Effector memory CD8-positive, alpha-beta T cell (primary cell): Measurements from ENCODE around the gene RNF152.

Source experiments
- ATAC-seq: fragments of 150-1000 bp; cut with Tn5 transposase; replicated peaks from 2 replicates; pipeline ENCODE4 v1.10.0; 2021; ENCODE audit warnings: mild to moderate bottlenecking, moderate library complexity
- DNase-seq, 3 experiments: peaks; one replicate each; pipeline ENCODE4 v3.0.0; 2021
- H3K27ac Mint-ChIP-seq, 2 donors: one replicate each; pipeline ENCODE4 v1.8.0; 2022; ENCODE audit warnings: mild to moderate bottlenecking in 2 of 2, mixed read lengths in 2 of 2, moderate library complexity in 2 of 2
- H3K27me3 Mint-ChIP-seq, 2 donors: one replicate each; pipeline ENCODE4 v1.8.0; 2022; ENCODE audit warnings: mixed read lengths in 2 of 2
- H3K36me3 Mint-ChIP-seq: one replicate; pipeline ENCODE4 v1.8.0; 2022; ENCODE audit warnings: mild to moderate bottlenecking, moderate library complexity, mixed read lengths; ENCODE audit not compliant: insufficient read depth
- H3K4me1 Mint-ChIP-seq, 2 donors: one replicate each; pipeline ENCODE4 v1.8.0; 2022; ENCODE audit warnings: low read depth in 2 of 2, mixed read lengths in 2 of 2
- H3K4me3 Mint-ChIP-seq, 2 donors: one replicate each; pipeline ENCODE4 v1.8.0; 2022; ENCODE audit warnings: mild to moderate bottlenecking in 2 of 2, mixed read lengths in 2 of 2, moderate library complexity in 2 of 2
- H3K9me3 Mint-ChIP-seq, 2 donors: one replicate each; pipeline ENCODE4 v1.8.0; 2022; ENCODE audit warnings: mixed read lengths in 2 of 2

Gene RNF152

GRCh38 chr18:61855449-61856378 lies 37.1 kb downstream of the RNF152 start:
- DNase-seq (no peak), ATAC-seq (no peak)
- no peak overlapping the region for H3K27ac Mint-ChIP-seq
- no peak overlapping the region for H3K4me3 Mint-ChIP-seq
- no peaks in the 10 kb centered on the region for H3K36me3 Mint-ChIP-seq
- H3K4me1 Mint-ChIP-seq: no peaks in the 10 kb centered on the region
- peaks cover 6 to 28% of the 10 kb centered on the region in 2 donors for H3K27me3 Mint-ChIP-seq
- H3K9me3 Mint-ChIP-seq: no peaks in the 10 kb centered on the region

- Mint-ChIP-seq H3K27ac (no peak overlapping the region), H3K4me3 (no peak overlapping the region), H3K36me3 (no peaks in the 10 kb centered on the region), H3K27me3 (peaks cover 6 to 28% of the 10 kb centered on the region in 2 donors), H3K9me3 (no peaks in the 10 kb centered on the region), H3K4me1 (no peaks in the 10 kb centered on the region)
- DNase-seq: no peak
- ATAC-seq: no peak
Measured at GRCh38 chr18:61854578-61855448, 38.0 kb downstream of the RNF152 start.

- H3K4me1 Mint-ChIP-seq: no peaks in the 10 kb centered on the region
- no peak overlapping the region for H3K27ac Mint-ChIP-seq
- peaks cover 6 to 29% of the 10 kb centered on the region in 2 donors for H3K27me3 Mint-ChIP-seq
- ATAC-seq (no peak), DNase-seq (no peak)
- H3K36me3 Mint-ChIP-seq: no peaks in the 10 kb centered on the region
- no peak overlapping the region for H3K4me3 Mint-ChIP-seq
- no peaks in the 10 kb centered on the region for H3K9me3 Mint-ChIP-seq
Measured at GRCh38 chr18:61853855-61854254, 39.0 kb downstream of the RNF152 start.

- H3K36me3 Mint-ChIP-seq: no peaks in the 10 kb centered on the region
- no peak for DNase-seq
- no peaks in the 10 kb centered on the region for H3K4me1 Mint-ChIP-seq
- no peak for ATAC-seq
- no peak overlapping the region for H3K27ac Mint-ChIP-seq
- H3K9me3 Mint-ChIP-seq: no peaks in the 10 kb centered on the region
- peaks cover 15 to 31% of the 10 kb centered on the region in 2 donors for H3K27me3 Mint-ChIP-seq
- H3K4me3 Mint-ChIP-seq: no peak overlapping the region
Measured at GRCh38 chr18:61852496-61852895, 40.3 kb downstream of the RNF152 start.

GRCh38 chr18:61851940-61852451 lies 40.8 kb downstream of the RNF152 start:
- H3K27ac Mint-ChIP-seq: no peak overlapping the region

GRCh38 chr18:61851279-61851678 lies 41.5 kb downstream of the RNF152 start:
- no peak overlapping the region for H3K27ac Mint-ChIP-seq
- no peak overlapping the region for H3K4me3 Mint-ChIP-seq

More at GRCh38 chr18:61851940-61852451, 40.8 kb downstream of the RNF152 start:
- no peaks in the 10 kb centered on the region for H3K4me1 Mint-ChIP-seq
- peaks cover 13 to 32% of the 10 kb centered on the region in 2 donors for H3K27me3 Mint-ChIP-seq
- DNase-seq (no peak), ATAC-seq (no peak)
- no peak overlapping the region for H3K4me3 Mint-ChIP-seq
- no peaks in the 10 kb centered on the region for H3K36me3 Mint-ChIP-seq
- H3K9me3 Mint-ChIP-seq: no peaks in the 10 kb centered on the region

GRCh38 chr18:61850756-61851155 lies 42.1 kb downstream of the RNF152 start:
- DNase-seq (no peak), ATAC-seq (no peak)
- peaks cover 22 to 32% of the 10 kb centered on the region in 2 donors for H3K27me3 Mint-ChIP-seq
- no peak overlapping the region for H3K27ac Mint-ChIP-seq
- no peaks in the 10 kb centered on the region for H3K4me1 Mint-ChIP-seq
- H3K36me3 Mint-ChIP-seq: no peaks in the 10 kb centered on the region
- no peaks in the 10 kb centered on the region for H3K9me3 Mint-ChIP-seq
- H3K4me3 Mint-ChIP-seq: no peak overlapping the region

More at GRCh38 chr18:61851279-61851678, 41.5 kb downstream of the RNF152 start:
- H3K4me1 Mint-ChIP-seq: no peaks in the 10 kb centered on the region
- no peaks in the 10 kb centered on the region for H3K9me3 Mint-ChIP-seq
- no peak for DNase-seq
- ATAC-seq: no peak
- H3K36me3 Mint-ChIP-seq: no peaks in the 10 kb centered on the region
- H3K27me3 Mint-ChIP-seq: peaks cover 21 to 37% of the 10 kb centered on the region in 2 donors

- DNase-seq (no peak), ATAC-seq (no peak)
- H3K4me1 Mint-ChIP-seq: no peaks in the 10 kb centered on the region
- no peak overlapping the region for H3K4me3 Mint-ChIP-seq
- no peaks in the 10 kb centered on the region for H3K9me3 Mint-ChIP-seq
- H3K36me3 Mint-ChIP-seq: no peaks in the 10 kb centered on the region
- H3K27ac Mint-ChIP-seq: no peak overlapping the region
- peaks cover 28 to 35% of the 10 kb centered on the region in 2 donors for H3K27me3 Mint-ChIP-seq
Measured at GRCh38 chr18:61847164-61847791, 45.5 kb downstream of the RNF152 start.

- Mint-ChIP-seq H3K27ac (no peak overlapping the region), H3K36me3 (no peaks in the 10 kb centered on the region), H3K4me3 (no peak overlapping the region), H3K4me1 (no peaks in the 10 kb centered on the region), H3K27me3 (peaks cover 28 to 35% of the 10 kb centered on the region in 2 donors), H3K9me3 (no peaks in the 10 kb centered on the region)
- no peak for ATAC-seq
- no peak for DNase-seq
Measured at GRCh38 chr18:61845197-61845596, 47.6 kb downstream of the RNF152 start.

GRCh38 chr18:61844726-61845125 lies 48.1 kb downstream of the RNF152 start:
- ATAC-seq (no peak), DNase-seq (no peak)
- no peak overlapping the region for H3K4me3 Mint-ChIP-seq
- H3K36me3 Mint-ChIP-seq: no peaks in the 10 kb centered on the region
- no peak overlapping the region for H3K27ac Mint-ChIP-seq
- no peaks in the 10 kb centered on the region for H3K4me1 Mint-ChIP-seq
- H3K27me3 Mint-ChIP-seq: peaks cover 28 to 35% of the 10 kb centered on the region in 2 donors
- no peaks in the 10 kb centered on the region for H3K9me3 Mint-ChIP-seq

- H3K36me3 Mint-ChIP-seq: no peaks in the 10 kb centered on the region
- no peak for ATAC-seq
- peaks cover 0 to 3% of the 10 kb centered on the region in 2 donors for H3K9me3 Mint-ChIP-seq
- H3K27ac Mint-ChIP-seq: no peak overlapping the region
- no peak for DNase-seq
- H3K4me1 Mint-ChIP-seq: no peaks in the 10 kb centered on the region
- H3K27me3 Mint-ChIP-seq: peaks cover 28 to 31% of the 10 kb centered on the region in 2 donors
- H3K4me3 Mint-ChIP-seq: no peak overlapping the region
Measured at GRCh38 chr18:61842146-61842545, 50.7 kb downstream of the RNF152 start.

GRCh38 chr18:61841706-61842105 lies 51.1 kb downstream of the RNF152 start:
- DNase-seq (no peak), ATAC-seq (no peak)
- H3K4me1 Mint-ChIP-seq: no peaks in the 10 kb centered on the region
- H3K27ac Mint-ChIP-seq: no peak overlapping the region
- no peaks in the 10 kb centered on the region for H3K36me3 Mint-ChIP-seq
- H3K4me3 Mint-ChIP-seq: no peak overlapping the region
- H3K9me3 Mint-ChIP-seq: peaks cover 0 to 3% of the 10 kb centered on the region in 2 donors
- peaks cover 23 to 27% of the 10 kb centered on the region in 2 donors for H3K27me3 Mint-ChIP-seq

- DNase-seq: no peak
- Mint-ChIP-seq H3K27me3 (peaks cover 18 to 22% of the 10 kb centered on the region in 2 donors), H3K27ac (no peak overlapping the region), H3K4me1 (no peaks in the 10 kb centered on the region), H3K9me3 (peaks cover 0 to 3% of the 10 kb centered on the region in 2 donors), H3K36me3 (no peaks in the 10 kb centered on the region), H3K4me3 (no peak overlapping the region)
- ATAC-seq: no peak
Measured at GRCh38 chr18:61840324-61840723, 52.5 kb downstream of the RNF152 start.
